Measurements from ENCODE around the gene CHAF1A. TPM values are rescaled to one million over a fixed set of nuclear protein-coding genes. Genes with fewer than 3 reads are reported as not detected.

CHAF1A gene, protein sequence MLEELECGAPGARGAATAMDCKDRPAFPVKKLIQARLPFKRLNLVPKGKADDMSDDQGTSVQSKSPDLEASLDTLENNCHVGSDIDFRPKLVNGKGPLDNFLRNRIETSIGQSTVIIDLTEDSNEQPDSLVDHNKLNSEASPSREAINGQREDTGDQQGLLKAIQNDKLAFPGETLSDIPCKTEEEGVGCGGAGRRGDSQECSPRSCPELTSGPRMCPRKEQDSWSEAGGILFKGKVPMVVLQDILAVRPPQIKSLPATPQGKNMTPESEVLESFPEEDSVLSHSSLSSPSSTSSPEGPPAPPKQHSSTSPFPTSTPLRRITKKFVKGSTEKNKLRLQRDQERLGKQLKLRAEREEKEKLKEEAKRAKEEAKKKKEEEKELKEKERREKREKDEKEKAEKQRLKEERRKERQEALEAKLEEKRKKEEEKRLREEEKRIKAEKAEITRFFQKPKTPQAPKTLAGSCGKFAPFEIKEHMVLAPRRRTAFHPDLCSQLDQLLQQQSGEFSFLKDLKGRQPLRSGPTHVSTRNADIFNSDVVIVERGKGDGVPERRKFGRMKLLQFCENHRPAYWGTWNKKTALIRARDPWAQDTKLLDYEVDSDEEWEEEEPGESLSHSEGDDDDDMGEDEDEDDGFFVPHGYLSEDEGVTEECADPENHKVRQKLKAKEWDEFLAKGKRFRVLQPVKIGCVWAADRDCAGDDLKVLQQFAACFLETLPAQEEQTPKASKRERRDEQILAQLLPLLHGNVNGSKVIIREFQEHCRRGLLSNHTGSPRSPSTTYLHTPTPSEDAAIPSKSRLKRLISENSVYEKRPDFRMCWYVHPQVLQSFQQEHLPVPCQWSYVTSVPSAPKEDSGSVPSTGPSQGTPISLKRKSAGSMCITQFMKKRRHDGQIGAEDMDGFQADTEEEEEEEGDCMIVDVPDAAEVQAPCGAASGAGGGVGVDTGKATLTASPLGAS
- polyA plus RNA-seq (2013, experiment 1 of 2): 7.6 TPM
- 6.3 TPM for polyA plus RNA-seq (2013, experiment 2 of 2)

DNA sequence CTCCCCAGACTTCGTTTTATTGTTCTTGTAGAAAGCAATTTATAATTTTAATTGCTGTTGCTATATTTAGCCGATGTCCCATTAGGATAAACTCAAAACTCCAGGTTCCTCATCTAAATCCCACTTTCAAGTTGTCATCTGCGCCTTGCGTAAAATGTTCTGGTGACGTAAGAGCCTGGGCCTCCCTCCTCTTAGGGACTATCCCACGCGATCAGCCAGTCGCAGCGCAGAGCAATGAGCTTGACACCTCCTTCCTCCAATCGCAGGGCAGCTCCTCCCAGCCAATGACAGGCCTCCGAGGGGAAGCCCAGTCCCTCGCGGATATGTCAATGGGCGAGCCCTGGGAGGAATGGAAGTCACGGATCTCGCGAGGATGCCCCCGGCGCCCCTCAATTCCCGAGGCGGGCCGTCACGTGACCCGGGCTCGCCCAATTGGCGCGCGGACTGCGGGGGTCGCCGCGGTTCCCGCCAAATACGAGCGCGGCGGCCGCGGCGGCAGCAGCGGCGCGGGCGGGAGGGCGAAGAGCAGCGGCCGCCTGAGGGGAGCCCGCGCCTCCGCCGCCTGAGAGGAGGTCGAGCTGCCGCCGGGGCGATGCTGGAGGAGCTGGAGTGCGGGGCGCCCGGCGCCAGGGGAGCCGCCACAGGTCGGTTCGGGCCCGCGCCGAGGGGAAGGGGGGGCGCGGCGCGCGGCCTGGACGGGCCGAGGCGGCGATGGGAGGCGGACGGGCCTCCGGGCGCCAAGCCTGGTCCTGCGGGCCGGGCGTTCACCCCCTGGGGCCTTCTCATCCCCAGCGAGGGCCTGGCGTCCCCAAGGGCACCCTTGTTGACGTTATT is at the start of gene CHAF1A:
Gene CHAF1A, plus strand, starts transcription at position 470 of the 834 bp plus-strand sequence. Its CDS starts 123 bp downstream, at position 593.
- Histone ChIP-seq H2AK5ac (ENCODE audit: low read length, severe bottlenecking) (no peak within 1 kb of the TSS), H2BK120ac (ENCODE audit: low read depth, low read length) (no peak within 1 kb of the TSS), H3K14ac (ENCODE audit: low read length in 2 of 2) (peak within 1 kb of the TSS in 1 of 2 experiments; percentile 1), H3K27me3 (ENCODE audit: control insufficient read depth in 1 of 2, insufficient read depth in 1 of 2, low read length in 2 of 2) (no peaks in the 10 kb centered on the region), H4K8ac (ENCODE audit: low read length) (peak within 1 kb of the TSS; percentile 82), H3K4me3 (ENCODE audit: insufficient read depth in 1 of 2, low read depth in 1 of 2, low read length in 2 of 2) (peak within 1 kb of the TSS; percentile 92 to 94), H3K4ac (ENCODE audit: low read depth in 1 of 2, low read length in 2 of 2) (peak within 1 kb of the TSS; percentile 35 to 56), H2BK5ac (ENCODE audit: low read depth, low read length, poor library complexity, severe bottlenecking) (no peak within 1 kb of the TSS), H3K23ac (ENCODE audit: low read length in 2 of 2) (peak within 1 kb of the TSS; percentile 14 to 37), H3K36me3 (ENCODE audit: control insufficient read depth in 1 of 2, insufficient read depth in 2 of 2, low read depth in 1 of 2, low read length in 2 of 2) (peaks cover 14% of the 10 kb centered on the region in 2 experiments), H3K9ac (ENCODE audit: low read length) (peak within 1 kb of the TSS; percentile 93), H2AFZ (ENCODE audit: low read depth, low read length) (peak within 1 kb of the TSS; percentile 91), H3K4me2 (ENCODE audit: low read length, poor library complexity, severe bottlenecking) (peak within 1 kb of the TSS; percentile 71), H2BK15ac (ENCODE audit: low read depth, poor library complexity, severe bottlenecking) (peak within 1 kb of the TSS; percentile 40), H2BK12ac (ENCODE audit: low read length in 2 of 2) (peak within 1 kb of the TSS in 1 of 2 experiments; percentile 4), H3K27ac (ENCODE audit: low read length, poor library complexity, severe bottlenecking) (peak within 1 kb of the TSS; percentile 25), H3K79me1 (replicated peaks; ENCODE audit: low read length, poor library complexity, severe bottlenecking) (peaks cover 12% of the 10 kb centered on the region), H3K9me3 (ENCODE audit: control insufficient read depth, low read length) (no peaks in the 10 kb centered on the region), H3K4me1 (ENCODE audit: control insufficient read depth, insufficient read depth, low read depth, low read length) (peaks cover 11% of the 10 kb centered on the region), H3K18ac (ENCODE audit: low read depth in 1 of 2, low read length in 2 of 2) (peak within 1 kb of the TSS in 1 of 2 experiments; percentile 16), H4K91ac (ENCODE audit: low read length) (peak within 1 kb of the TSS; percentile 50)
- DNase-seq: peak; percentile 100
- WGBS: under 1% methylated on average over 77 of the region's 84 CpGs

DNA sequence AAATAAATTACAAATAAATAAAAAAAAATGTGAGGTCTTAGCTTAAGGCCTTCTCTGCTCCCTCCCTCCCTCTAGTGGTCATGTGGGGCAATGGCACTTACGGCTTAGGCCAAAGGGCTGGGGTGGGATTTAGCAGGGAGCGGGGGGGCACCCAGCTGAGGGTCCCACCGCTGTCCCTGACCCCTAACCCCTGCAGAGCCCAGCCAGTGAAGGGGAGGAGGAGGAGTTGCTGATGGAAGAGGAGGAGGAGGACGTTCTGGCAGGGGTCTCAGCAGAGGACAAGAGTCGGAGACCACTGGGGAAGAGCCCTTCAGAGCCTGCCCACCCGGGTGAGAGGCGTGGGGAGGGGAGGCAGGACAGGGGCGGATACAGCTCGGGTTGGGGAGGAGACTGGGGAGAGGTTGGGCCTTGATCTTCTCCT is 49.7 kb upstream of the CHAF1A start:
- peak overlapping the region; percentile 9 for H2AK5ac ChIP-seq (ENCODE audit: low read length, severe bottlenecking)
- DNase-seq: peak; percentile 73

DNA sequence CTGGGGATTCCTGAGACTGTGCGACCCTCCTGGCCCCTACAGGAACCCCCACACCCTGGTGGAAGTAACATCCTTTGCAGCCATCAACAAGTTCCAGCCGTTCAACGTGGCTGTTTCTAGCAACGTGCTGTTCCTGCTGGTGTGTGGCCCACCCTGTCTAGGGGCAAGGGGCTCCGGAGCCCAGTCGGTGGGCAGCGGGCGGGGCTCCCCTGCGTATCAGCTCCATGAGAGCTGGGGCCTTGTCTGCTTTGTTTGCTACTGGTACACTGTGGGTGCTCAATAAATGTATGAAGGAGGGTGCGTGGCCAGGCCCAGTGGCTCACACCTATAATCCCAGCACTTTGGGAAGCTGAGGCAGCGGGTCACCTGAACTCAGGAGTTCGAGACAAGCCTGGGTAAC is 48.2 kb upstream of the CHAF1A start:
- 93% methylated on average over 12 of the region's 12 CpGs for WGBS

More for the DNA sequence above, 49.7 kb upstream of the CHAF1A start:
- H3K9ac ChIP-seq (ENCODE audit: low read length): no peak overlapping the region
- peaks cover 4% of the 10 kb centered on the region for H3K79me1 ChIP-seq (replicated peaks; ENCODE audit: low read length, poor library complexity, severe bottlenecking)
- H3K4me3 ChIP-seq (ENCODE audit: insufficient read depth in 1 of 2, low read depth in 1 of 2, low read length in 2 of 2): no peak overlapping the region
- H3K27ac ChIP-seq (ENCODE audit: low read length, poor library complexity, severe bottlenecking): no peak overlapping the region
- H3K18ac ChIP-seq (ENCODE audit: low read depth in 1 of 2, low read length in 2 of 2): no peak overlapping the region
- no peak overlapping the region for H2BK120ac ChIP-seq (ENCODE audit: low read depth, low read length)
- H3K4me1 ChIP-seq (ENCODE audit: control insufficient read depth, insufficient read depth, low read depth, low read length): no peaks in the 10 kb centered on the region
- no peak overlapping the region for H2BK12ac ChIP-seq (ENCODE audit: low read length in 2 of 2)
- H4K91ac ChIP-seq (ENCODE audit: low read length): no peak overlapping the region
- H3K4ac ChIP-seq (ENCODE audit: low read depth in 1 of 2, low read length in 2 of 2): no peak overlapping the region
- WGBS: 35% methylated on average over 9 of the region's 9 CpGs
- H3K14ac ChIP-seq (ENCODE audit: low read length in 2 of 2): no peak overlapping the region
- peak overlapping the region; percentile 5 for H4K8ac ChIP-seq (ENCODE audit: low read length)
- H2BK5ac ChIP-seq (ENCODE audit: low read depth, low read length, poor library complexity, severe bottlenecking): no peak overlapping the region
- no peaks in the 10 kb centered on the region for H3K27me3 ChIP-seq (ENCODE audit: control insufficient read depth in 1 of 2, insufficient read depth in 1 of 2, low read length in 2 of 2)
- H3K36me3 ChIP-seq (ENCODE audit: control insufficient read depth in 1 of 2, insufficient read depth in 2 of 2, low read depth in 1 of 2, low read length in 2 of 2): peaks cover 9 to 45% of the 10 kb centered on the region in 2 experiments
- H2AFZ ChIP-seq (ENCODE audit: low read depth, low read length): no peak overlapping the region
- no peak overlapping the region for H3K4me2 ChIP-seq (ENCODE audit: low read length, poor library complexity, severe bottlenecking)
- no peak overlapping the region for H2BK15ac ChIP-seq (ENCODE audit: low read depth, poor library complexity, severe bottlenecking)
- H3K23ac ChIP-seq (ENCODE audit: low read length in 2 of 2): no peak overlapping the region
- no peaks in the 10 kb centered on the region for H3K9me3 ChIP-seq (ENCODE audit: control insufficient read depth, low read length)

More for the DNA sequence above, 48.2 kb upstream of the CHAF1A start:
- Histone ChIP-seq H2AFZ (ENCODE audit: low read depth, low read length) (no peak overlapping the region), H2AK5ac (ENCODE audit: low read length, severe bottlenecking) (no peak overlapping the region), H3K79me1 (replicated peaks; ENCODE audit: low read length, poor library complexity, severe bottlenecking) (peaks cover 4% of the 10 kb centered on the region), H3K27ac (ENCODE audit: low read length, poor library complexity, severe bottlenecking) (no peak overlapping the region), H2BK5ac (ENCODE audit: low read depth, low read length, poor library complexity, severe bottlenecking) (no peak overlapping the region), H2BK120ac (ENCODE audit: low read depth, low read length) (no peak overlapping the region), H3K4me1 (ENCODE audit: control insufficient read depth, insufficient read depth, low read depth, low read length) (peaks cover 5% of the 10 kb centered on the region), H3K9me3 (ENCODE audit: control insufficient read depth, low read length) (no peaks in the 10 kb centered on the region), H4K8ac (ENCODE audit: low read length) (no peak overlapping the region), H3K9ac (ENCODE audit: low read length) (no peak overlapping the region), H3K4me3 (ENCODE audit: insufficient read depth in 1 of 2, low read depth in 1 of 2, low read length in 2 of 2) (no peak overlapping the region), H3K36me3 (ENCODE audit: control insufficient read depth in 1 of 2, insufficient read depth in 2 of 2, low read depth in 1 of 2, low read length in 2 of 2) (peaks cover 23 to 59% of the 10 kb centered on the region in 2 experiments), H3K4me2 (ENCODE audit: low read length, poor library complexity, severe bottlenecking) (no peak overlapping the region), H2BK12ac (ENCODE audit: low read length in 2 of 2) (no peak overlapping the region), H3K18ac (ENCODE audit: low read depth in 1 of 2, low read length in 2 of 2) (no peak overlapping the region), H3K4ac (ENCODE audit: low read depth in 1 of 2, low read length in 2 of 2) (no peak overlapping the region), H3K27me3 (ENCODE audit: control insufficient read depth in 1 of 2, insufficient read depth in 1 of 2, low read length in 2 of 2) (no peaks in the 10 kb centered on the region), H3K23ac (ENCODE audit: low read length in 2 of 2) (no peak overlapping the region), H4K91ac (ENCODE audit: low read length) (no peak overlapping the region), H3K14ac (ENCODE audit: low read length in 2 of 2) (no peak overlapping the region), H2BK15ac (ENCODE audit: low read depth, poor library complexity, severe bottlenecking) (no peak overlapping the region)
- no peak for DNase-seq

All from mesenchymal stem cell (in vitro differentiated cells and primary cell).